ENCODE measurements around the gene PCDHGB3.

DNA sequence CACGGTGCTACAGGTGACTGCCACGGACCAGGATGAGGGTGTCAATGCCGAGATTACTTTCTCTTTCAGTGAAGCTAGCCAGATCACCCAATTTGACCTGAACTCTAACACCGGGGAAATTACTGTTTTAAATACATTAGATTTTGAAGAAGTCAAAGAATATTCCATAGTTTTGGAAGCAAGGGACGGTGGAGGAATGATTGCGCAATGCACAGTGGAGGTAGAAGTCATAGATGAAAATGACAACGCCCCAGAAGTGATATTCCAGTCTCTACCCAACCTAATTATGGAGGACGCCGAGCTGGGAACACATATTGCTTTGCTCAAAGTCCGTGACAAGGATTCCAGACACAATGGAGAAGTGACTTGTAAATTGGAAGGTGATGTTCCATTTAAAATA is 18.6 kb downstream of the PCDHGB3 start:
- TF ChIP-seq, protein P1, sequence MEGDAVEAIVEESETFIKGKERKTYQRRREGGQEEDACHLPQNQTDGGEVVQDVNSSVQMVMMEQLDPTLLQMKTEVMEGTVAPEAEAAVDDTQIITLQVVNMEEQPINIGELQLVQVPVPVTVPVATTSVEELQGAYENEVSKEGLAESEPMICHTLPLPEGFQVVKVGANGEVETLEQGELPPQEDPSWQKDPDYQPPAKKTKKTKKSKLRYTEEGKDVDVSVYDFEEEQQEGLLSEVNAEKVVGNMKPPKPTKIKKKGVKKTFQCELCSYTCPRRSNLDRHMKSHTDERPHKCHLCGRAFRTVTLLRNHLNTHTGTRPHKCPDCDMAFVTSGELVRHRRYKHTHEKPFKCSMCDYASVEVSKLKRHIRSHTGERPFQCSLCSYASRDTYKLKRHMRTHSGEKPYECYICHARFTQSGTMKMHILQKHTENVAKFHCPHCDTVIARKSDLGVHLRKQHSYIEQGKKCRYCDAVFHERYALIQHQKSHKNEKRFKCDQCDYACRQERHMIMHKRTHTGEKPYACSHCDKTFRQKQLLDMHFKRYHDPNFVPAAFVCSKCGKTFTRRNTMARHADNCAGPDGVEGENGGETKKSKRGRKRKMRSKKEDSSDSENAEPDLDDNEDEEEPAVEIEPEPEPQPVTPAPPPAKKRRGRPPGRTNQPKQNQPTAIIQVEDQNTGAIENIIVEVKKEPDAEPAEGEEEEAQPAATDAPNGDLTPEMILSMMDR (IDR thresholded peaks at IDR 0.05) = no peak
- no peak for TF ChIP-seq POLR2A (IDR thresholded peaks at IDR 0.05)

Measured in lower leg skin (tissue), 3 donors.